GM19035 (cell line): ENCODE data around the gene OPRL1.

Experiments used
- ATAC-seq: cut with Tn5 transposase; IDR thresholded peaks from one replicate; pipeline ENCODE4 v1.9.1; 2021; ENCODE audit not compliant: unreplicated experiment

Gene OPRL1

GRCh38 chr20:64139199-64140060, 59.5 kb downstream of the OPRL1 start:
- ATAC-seq = no peak

- no peak for ATAC-seq
Measured at GRCh38 chr20:64140061-64140931, 60.4 kb downstream of the OPRL1 start.

GRCh38 chr20:64140956-64141355, 61.1 kb downstream of the OPRL1 start:
- no peak for ATAC-seq

- ATAC-seq = no peak
Measured at GRCh38 chr20:64142590-64142989, 62.7 kb downstream of the OPRL1 start.

- no peak for ATAC-seq
Measured at GRCh38 chr20:64143018-64143801, 63.3 kb downstream of the OPRL1 start.

- ATAC-seq = no peak
Measured at GRCh38 chr20:64144144-64144912, 64.4 kb downstream of the OPRL1 start.

- no peak for ATAC-seq
Measured at GRCh38 chr20:64145458-64146300, 65.8 kb downstream of the OPRL1 start.

- ATAC-seq = no peak
Measured at GRCh38 chr20:64146301-64146935, 66.5 kb downstream of the OPRL1 start.

- ATAC-seq = no peak
Measured at GRCh38 chr20:64146936-64147477, 67.1 kb downstream of the OPRL1 start.

- no peak for ATAC-seq
Measured at GRCh38 chr20:64148581-64148980, 68.7 kb downstream of the OPRL1 start.

- no peak for ATAC-seq
Measured at GRCh38 chr20:64149141-64149540, 69.3 kb downstream of the OPRL1 start.

- ATAC-seq = no peak
Measured at GRCh38 chr20:64149809-64150560, 70.1 kb downstream of the OPRL1 start.
